WI38 (cell line): ENCODE data around the gene MCTP1.
"Not testable (repeated sequence)": the region's sequence is repeated elsewhere in the genome, so short reads cannot be mapped to it uniquely, and the experiment has no call there.

Source experiments
- H3K4me3 ChIP-seq: 2 replicates; pipeline ENCODE4 v1.5.1; 2011; ENCODE audit warnings: low read depth, mild to moderate bottlenecking, control low read depth, low read length
- TF ChIP-seq, protein P1 (sequence below): IDR thresholded peaks from 2 replicates; pipeline ENCODE4 v1.5.1; 2012; ENCODE audit warnings: low read depth, mild to moderate bottlenecking, control low read depth, low read length

The MCTP1 gene

DNA sequence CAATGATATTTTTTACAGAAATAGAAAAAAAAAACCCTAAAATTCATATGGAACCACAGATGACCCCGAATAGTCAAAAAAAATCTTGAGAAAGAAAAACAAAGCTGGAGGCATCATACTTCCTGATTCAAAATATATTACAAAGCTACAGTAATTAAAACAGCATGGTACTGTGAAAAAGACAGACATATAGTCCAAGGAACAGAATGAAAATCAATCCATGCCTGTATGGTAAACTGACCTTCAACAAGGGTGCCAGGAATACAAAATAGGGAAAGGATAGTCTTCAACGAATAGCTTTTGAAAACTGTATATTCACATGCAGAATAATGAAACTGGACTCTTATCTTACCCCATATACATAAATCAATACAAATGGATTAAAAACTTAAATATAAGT lies 307.5 kb downstream of the MCTP1 start:
- H3K4me3 ChIP-seq = no peak overlapping the region
- TF ChIP-seq, protein P1, sequence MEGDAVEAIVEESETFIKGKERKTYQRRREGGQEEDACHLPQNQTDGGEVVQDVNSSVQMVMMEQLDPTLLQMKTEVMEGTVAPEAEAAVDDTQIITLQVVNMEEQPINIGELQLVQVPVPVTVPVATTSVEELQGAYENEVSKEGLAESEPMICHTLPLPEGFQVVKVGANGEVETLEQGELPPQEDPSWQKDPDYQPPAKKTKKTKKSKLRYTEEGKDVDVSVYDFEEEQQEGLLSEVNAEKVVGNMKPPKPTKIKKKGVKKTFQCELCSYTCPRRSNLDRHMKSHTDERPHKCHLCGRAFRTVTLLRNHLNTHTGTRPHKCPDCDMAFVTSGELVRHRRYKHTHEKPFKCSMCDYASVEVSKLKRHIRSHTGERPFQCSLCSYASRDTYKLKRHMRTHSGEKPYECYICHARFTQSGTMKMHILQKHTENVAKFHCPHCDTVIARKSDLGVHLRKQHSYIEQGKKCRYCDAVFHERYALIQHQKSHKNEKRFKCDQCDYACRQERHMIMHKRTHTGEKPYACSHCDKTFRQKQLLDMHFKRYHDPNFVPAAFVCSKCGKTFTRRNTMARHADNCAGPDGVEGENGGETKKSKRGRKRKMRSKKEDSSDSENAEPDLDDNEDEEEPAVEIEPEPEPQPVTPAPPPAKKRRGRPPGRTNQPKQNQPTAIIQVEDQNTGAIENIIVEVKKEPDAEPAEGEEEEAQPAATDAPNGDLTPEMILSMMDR = no peak

DNA sequence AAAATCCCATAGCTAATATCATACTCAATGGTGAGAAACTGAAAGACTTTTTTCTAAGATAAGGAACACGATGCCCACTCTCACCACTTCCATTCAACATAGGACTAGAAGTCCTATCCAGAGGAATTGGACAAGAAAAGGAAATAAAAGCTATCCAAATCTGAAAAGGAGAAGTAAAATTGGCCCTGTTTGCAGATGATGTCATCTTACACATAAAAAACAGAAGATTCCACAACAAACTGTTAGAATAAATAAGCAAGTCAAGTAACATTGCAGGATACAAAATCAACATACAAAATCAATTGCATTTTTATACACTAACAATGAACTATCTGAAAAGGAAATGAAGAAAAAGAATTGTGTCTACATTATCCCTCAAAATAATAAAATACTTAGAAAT lies 308.0 kb downstream of the MCTP1 start:
- TF ChIP-seq, protein P1 = no peak
- no peak overlapping the region for H3K4me3 ChIP-seq

DNA sequence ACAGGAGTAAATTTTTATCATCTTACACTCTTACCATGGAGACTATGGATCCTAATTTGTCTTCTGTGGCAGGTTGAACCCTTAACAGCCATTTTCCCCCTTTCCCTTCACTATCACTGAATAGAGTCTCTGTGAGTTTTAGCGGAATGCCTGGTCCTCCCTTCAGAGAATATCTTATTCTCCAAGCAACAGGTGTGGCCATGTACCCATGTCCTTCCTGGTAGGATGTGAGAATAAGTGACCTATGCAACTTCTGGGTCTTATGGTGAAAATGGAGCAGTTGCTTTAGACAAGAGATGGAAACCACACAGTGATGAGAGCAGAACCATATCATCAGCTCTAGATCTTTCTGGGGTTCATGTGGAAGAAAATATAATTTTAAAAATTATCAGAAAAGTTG lies 312.6 kb downstream of the MCTP1 start:
- TF ChIP-seq, protein P1 = no peak
- H3K4me3 ChIP-seq = no peak overlapping the region

DNA sequence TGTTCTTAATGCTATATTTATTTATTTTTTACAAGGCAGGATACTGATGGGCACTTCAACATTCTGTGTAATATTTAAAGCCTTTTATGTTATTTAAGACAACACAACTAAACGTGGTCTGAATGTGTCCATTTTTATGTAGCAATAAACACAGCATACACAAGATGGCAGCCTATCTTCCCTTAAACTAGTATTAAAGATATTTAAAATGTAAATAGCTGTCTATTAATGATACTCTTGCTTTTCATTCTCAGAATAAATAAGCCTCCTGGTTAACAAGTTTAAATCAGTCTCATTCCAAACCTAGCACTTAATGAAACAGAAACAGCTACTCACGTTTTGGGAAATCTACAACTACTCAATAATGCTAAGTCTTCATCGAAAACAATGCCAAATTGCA lies 315.7 kb downstream of the MCTP1 start:
- TF ChIP-seq, protein P1 = no peak
- H3K4me3 ChIP-seq = no peak overlapping the region

DNA sequence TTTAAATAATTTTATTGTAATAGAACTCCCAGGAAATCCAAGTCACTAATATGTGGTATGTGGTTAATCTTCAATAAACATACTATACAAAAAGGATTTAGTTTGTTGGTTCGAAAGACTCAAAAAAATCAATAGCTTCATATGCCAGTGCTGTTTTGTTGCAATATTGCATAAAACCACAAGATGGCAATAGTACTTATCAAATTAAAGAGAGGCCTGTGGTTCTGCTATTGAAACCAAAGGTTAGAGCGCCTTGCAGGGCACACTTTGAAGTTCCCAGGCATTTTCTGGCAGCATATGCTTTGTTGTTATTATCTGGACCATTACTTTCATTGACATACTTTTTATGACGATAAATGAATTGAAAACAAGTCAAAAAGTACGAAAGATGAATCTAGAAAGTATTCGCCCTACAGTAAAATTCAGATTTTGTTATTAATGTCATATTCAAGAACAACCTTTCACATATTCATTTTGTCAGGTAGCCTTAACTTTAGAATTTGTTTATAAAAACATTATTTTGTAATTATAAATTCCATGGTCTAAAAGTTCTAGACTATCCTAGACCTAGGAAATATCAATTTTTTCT lies 316.3 kb downstream of the MCTP1 start:
- no peak overlapping the region for H3K4me3 ChIP-seq
- TF ChIP-seq, protein P1 = peak; percentile 43; the same call in 1 of the 2 replicates

DNA sequence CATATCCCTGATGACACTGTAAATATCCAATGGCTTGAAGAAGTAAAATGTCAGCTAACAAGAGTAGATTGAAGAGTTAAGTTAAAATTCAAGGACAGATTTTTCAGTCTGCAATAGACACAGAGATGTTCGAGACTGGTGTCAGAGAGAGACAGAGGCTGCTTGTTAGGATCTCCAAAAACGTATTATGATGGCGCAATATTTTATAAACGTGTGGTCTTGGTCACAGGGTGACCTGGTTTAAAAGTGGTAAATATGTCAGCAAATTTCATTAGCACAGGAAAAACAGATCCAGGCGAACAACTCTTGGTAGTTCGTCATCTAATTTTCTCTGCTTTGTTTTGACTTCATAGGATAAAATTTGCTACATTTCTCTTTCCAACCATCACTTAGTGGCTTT lies 317.4 kb downstream of the MCTP1 start:
- TF ChIP-seq, protein P1 = no peak
- H3K4me3 ChIP-seq = no peak overlapping the region

DNA sequence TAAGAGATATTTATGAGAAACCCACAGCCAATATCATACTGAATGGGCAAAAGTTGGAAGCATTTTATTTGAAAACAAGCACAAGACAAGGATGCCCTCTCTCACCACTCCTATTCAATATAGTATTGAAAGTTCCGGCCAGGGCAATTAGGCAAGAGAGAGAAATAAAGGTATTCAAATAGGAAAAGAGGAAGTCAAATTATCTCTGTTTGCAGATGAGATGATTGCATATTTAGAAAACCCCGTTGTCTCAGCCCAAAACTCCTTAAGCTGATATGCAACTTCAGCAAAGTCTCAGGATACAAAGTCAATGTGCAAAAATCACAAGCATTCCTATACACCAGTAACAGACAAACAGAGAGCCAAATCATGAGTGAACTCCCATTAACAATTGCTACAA lies 325.6 kb downstream of the MCTP1 start:
- not testable (repeated sequence) for H3K4me3 ChIP-seq

DNA sequence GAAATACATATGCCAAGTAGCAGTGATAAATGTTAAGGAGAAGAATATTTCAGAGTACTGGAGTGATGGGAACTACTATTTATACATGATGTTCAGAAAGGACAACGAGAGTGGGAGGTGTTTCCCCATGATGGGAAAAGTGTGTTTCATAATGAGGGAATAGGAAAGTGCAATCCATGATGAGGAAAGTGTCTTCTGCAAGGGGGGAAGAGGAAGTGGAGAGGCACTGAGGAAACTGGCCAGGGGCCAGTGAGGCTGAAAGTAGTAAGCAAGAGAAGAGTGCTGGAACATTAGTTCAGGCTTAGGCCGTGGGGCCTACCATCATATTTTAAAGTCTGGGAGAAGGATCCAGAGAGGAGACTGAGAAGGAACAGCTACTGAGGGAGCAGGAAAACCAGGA lies 339.2 kb downstream of the MCTP1 start:
- H3K4me3 ChIP-seq = no peak overlapping the region
- TF ChIP-seq, protein P1 = no peak
